ENCODE results near the gene PKN3. TPM values are rescaled to one million over a fixed set of nuclear protein-coding genes. Genes with fewer than 3 reads are reported as not detected.

Gene PKN3
- total RNA-seq, 1 experiment from 2014 or later = 2.1 TPM

DNA sequence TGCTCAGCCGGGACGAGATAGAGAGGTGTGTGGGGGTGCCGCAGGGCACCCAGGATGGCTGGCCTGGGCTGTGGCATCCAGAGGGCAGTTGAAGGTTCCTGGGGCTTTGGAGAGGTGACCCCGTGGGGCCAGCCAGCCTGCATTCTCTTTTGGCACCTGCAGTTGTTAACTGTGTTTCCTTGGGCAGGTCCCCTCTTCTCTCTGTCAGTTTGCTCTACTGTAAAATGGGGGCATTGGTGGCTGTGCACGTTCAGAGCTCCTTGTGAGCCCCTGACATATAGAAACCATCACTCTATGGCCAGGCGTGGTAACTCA is 13.1 kb downstream of the PKN3 start:
- TF ChIP-seq, protein P1, sequence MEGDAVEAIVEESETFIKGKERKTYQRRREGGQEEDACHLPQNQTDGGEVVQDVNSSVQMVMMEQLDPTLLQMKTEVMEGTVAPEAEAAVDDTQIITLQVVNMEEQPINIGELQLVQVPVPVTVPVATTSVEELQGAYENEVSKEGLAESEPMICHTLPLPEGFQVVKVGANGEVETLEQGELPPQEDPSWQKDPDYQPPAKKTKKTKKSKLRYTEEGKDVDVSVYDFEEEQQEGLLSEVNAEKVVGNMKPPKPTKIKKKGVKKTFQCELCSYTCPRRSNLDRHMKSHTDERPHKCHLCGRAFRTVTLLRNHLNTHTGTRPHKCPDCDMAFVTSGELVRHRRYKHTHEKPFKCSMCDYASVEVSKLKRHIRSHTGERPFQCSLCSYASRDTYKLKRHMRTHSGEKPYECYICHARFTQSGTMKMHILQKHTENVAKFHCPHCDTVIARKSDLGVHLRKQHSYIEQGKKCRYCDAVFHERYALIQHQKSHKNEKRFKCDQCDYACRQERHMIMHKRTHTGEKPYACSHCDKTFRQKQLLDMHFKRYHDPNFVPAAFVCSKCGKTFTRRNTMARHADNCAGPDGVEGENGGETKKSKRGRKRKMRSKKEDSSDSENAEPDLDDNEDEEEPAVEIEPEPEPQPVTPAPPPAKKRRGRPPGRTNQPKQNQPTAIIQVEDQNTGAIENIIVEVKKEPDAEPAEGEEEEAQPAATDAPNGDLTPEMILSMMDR (IDR thresholded peaks at IDR 0.05; ENCODE audit: insufficient read depth in 1 of 2, low read depth in 1 of 2, low read length in 1 of 2, severe bottlenecking in 1 of 2, unreplicated experiment in 1 of 2) = no peak
- Histone ChIP-seq H3K4me1 (peaks cover 8% of the 10 kb centered on the region; the same call in 1 of the 2 replicates), H3K27me3 (replicated peaks; ENCODE audit: control insufficient read depth, insufficient read depth, low read length) (no peaks in the 10 kb centered on the region), H3K36me3 (ENCODE audit: control insufficient read depth, insufficient read depth, low read length) (no peaks in the 10 kb centered on the region), H3K9me3 (no peaks in the 10 kb centered on the region), H3K4me3 (ENCODE audit: low read depth, low read length) (no peak overlapping the region)
- ChIA-PET CTCF (interaction anchor here (0.7 kb wide), 1 partner anchor 9 kb away, joined by 3 read pairs; no protein-coding TSS in a partner anchor), POLR2A (no interaction called here)
- intact Hi-C loops (cut with micrococcal nuclease; ENCODE audit: unreplicated experiment) = no loop called here
- Mint-ChIP-seq H3K27ac (ENCODE audit: unreplicated experiment) (no peak overlapping the region), H3K4me3 (ENCODE audit: unreplicated experiment) (no peak overlapping the region), H3K4me1 (ENCODE audit: low read depth, unreplicated experiment) (peaks cover 6% of the 10 kb centered on the region), H3K36me3 (ENCODE audit: insufficient read depth, unreplicated experiment) (peaks cover 12% of the 10 kb centered on the region), H3K9me3 (ENCODE audit: unreplicated experiment) (no peaks in the 10 kb centered on the region), H3K27me3 (ENCODE audit: insufficient read depth, unreplicated experiment) (no peaks in the 10 kb centered on the region)
- BruUV-seq (replicated peaks) = no TSS peak
- DNase-seq = no peak

DNA sequence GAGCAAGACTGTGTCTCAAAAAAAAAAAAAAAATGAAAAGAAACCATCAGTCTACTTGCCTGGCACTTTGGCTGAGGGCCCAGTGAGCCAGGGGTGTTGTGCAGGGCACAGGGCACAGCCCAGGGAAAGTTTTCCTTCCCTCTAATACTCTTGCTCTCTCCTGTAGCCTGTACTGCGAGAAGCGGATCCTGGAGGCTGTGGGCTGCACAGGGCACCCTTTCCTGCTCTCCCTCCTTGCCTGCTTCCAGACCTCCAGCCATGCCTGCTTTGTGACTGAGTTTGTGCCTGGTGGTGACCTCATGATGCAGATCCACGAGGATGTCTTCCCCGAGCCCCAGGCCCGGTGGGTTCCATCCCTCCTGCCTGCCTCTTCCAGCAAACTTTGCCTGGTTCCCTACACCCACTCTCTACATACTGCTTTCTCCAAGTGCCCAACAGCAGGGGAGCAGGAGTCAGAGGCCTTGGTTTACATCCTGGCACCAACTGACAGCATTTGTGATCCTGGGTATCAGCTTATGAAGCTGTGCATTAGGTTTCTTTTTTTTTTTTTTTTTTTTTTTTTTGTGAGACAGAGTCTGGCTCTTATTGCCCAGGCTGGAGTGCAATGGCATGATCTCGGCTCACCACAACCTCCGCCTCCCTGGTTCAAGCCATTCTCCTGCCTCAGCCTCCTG is 14.4 kb downstream of the PKN3 start:
- Mint-ChIP-seq H3K36me3 (ENCODE audit: insufficient read depth, unreplicated experiment) (peaks cover 12% of the 10 kb centered on the region), H3K4me3 (ENCODE audit: unreplicated experiment) (no peak overlapping the region), H3K9me3 (ENCODE audit: unreplicated experiment) (no peaks in the 10 kb centered on the region), H3K27ac (ENCODE audit: unreplicated experiment) (no peak overlapping the region), H3K4me1 (ENCODE audit: low read depth, unreplicated experiment) (peaks cover 6% of the 10 kb centered on the region), H3K27me3 (ENCODE audit: insufficient read depth, unreplicated experiment) (no peaks in the 10 kb centered on the region)
- DNase-seq = no peak
- intact Hi-C loops (cut with micrococcal nuclease; ENCODE audit: unreplicated experiment) = no loop called here
- Histone ChIP-seq H3K4me1 (peaks cover 8% of the 10 kb centered on the region; the same call in 1 of the 2 replicates), H3K36me3 (ENCODE audit: control insufficient read depth, insufficient read depth, low read length) (no peaks in the 10 kb centered on the region), H3K27me3 (replicated peaks; ENCODE audit: control insufficient read depth, insufficient read depth, low read length) (no peaks in the 10 kb centered on the region), H3K9me3 (no peaks in the 10 kb centered on the region), H3K4me3 (ENCODE audit: low read depth, low read length) (no peak overlapping the region)
- TF ChIP-seq, protein P1 (IDR thresholded peaks at IDR 0.05; ENCODE audit: insufficient read depth in 1 of 2, low read depth in 1 of 2, low read length in 1 of 2, severe bottlenecking in 1 of 2, unreplicated experiment in 1 of 2) = no peak
- no TSS peak for BruUV-seq (replicated peaks)
- POLR2A ChIA-PET = no interaction called here
- CTCF ChIA-PET = interaction anchor here (0.7 kb wide), 1 partner anchor 163 kb away, joined by 5 read pairs; no protein-coding TSS in a partner anchor

DNA sequence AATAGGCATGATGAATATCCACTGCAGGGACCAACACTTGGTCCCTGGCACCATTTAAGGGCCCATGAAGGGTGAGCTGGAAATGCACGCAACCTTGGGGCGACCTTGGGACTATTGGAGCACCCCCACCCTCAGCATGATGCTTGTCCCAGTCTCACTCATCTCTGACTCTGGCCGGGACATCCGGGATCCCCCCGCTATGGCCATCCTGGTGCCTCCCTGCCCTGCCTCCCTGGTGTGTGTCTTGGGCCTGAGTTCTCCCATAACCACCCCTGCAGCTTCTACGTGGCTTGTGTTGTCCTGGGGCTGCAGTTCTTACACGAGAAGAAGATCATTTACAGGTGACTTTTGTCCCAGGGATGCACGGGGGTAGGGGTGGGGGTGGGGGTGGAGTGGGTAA is 15.7 kb downstream of the PKN3 start:
- no peak overlapping the region for H3K4me3 Mint-ChIP-seq (ENCODE audit: unreplicated experiment)
- ChIA-PET CTCF (interaction anchor here (0.6 kb wide), 2 partner anchors 82 to 539 kb away, joined by 4 to 5 read pairs; no protein-coding TSS in a partner anchor), POLR2A (interaction anchor here (0.6 kb wide), 1 partner anchor 310 kb away, joined by 3 read pairs; the partner anchor contains the start of gene SH3GLB2)
- H3K36me3 Mint-ChIP-seq (ENCODE audit: insufficient read depth, unreplicated experiment) = peaks cover 15% of the 10 kb centered on the region
- TF ChIP-seq, protein P1 (IDR thresholded peaks at IDR 0.05; ENCODE audit: insufficient read depth in 1 of 2, low read depth in 1 of 2, low read length in 1 of 2, severe bottlenecking in 1 of 2, unreplicated experiment in 1 of 2) = no peak
- peaks cover 13% of the 10 kb centered on the region for H3K4me1 Mint-ChIP-seq (ENCODE audit: low read depth, unreplicated experiment)
- H3K9me3 Mint-ChIP-seq (ENCODE audit: unreplicated experiment) = no peaks in the 10 kb centered on the region
- intact Hi-C loops (cut with micrococcal nuclease; ENCODE audit: unreplicated experiment) = no loop called here
- Histone ChIP-seq H3K4me3 (ENCODE audit: low read depth, low read length) (no peak overlapping the region), H3K27me3 (replicated peaks; ENCODE audit: control insufficient read depth, insufficient read depth, low read length) (no peaks in the 10 kb centered on the region), H3K36me3 (ENCODE audit: control insufficient read depth, insufficient read depth, low read length) (no peaks in the 10 kb centered on the region), H3K9me3 (no peaks in the 10 kb centered on the region), H3K4me1 (peaks cover 8% of the 10 kb centered on the region; the same call in 1 of the 2 replicates)
- no peaks in the 10 kb centered on the region for H3K27me3 Mint-ChIP-seq (ENCODE audit: insufficient read depth, unreplicated experiment)
- no peak for DNase-seq
- H3K27ac Mint-ChIP-seq (ENCODE audit: unreplicated experiment) = no peak overlapping the region
- no TSS peak for BruUV-seq (replicated peaks)

Measured in Caco-2 (cell line).